ENCODE data around the gene ACTR6. TPM values are rescaled to one million over a fixed set of nuclear protein-coding genes. Genes with fewer than 3 reads are reported as not detected.
"Not testable (repeated sequence)": the region's sequence is repeated elsewhere in the genome, so short reads cannot be mapped to it uniquely, and the experiment has no call there.

The ACTR6 gene
- total and polyA plus RNA-seq, 8 donors: 18.4 to 42.8 (median 33.0) TPM

DNA sequence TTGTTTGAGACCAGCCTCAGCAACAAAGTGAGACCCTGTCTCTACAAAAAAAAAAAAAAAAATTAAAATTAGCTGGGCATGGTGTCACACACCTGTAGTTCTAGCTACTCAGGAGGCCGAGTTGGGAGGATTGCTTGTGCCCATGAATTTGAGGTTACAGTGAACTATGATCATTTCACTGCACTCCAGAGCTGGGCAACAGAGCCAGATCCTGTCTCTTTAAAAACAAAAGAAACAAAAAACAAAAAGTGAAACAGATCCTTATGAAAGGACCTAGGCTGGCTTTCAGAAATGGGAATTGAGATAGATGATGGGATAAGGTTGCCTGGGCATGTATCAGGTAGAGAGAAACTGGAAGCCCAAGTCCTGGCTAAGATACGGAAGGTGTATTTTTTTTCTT is 13.9 kb downstream of the ACTR6 start:
- H3K27ac ChIP-seq: no peak overlapping the region
- no peak for ATAC-seq

GRCh38 chr12:100215209-100215608 is 14.6 kb downstream of the ACTR6 start:
- H3K9me3 ChIP-seq: no peaks in the 10 kb centered on the region
- H3K4me3 ChIP-seq: no peak overlapping the region
- peaks cover 0 to 68% of the 10 kb centered on the region in 2 donors for H3K36me3 ChIP-seq
- TF ChIP-seq, protein P1, sequence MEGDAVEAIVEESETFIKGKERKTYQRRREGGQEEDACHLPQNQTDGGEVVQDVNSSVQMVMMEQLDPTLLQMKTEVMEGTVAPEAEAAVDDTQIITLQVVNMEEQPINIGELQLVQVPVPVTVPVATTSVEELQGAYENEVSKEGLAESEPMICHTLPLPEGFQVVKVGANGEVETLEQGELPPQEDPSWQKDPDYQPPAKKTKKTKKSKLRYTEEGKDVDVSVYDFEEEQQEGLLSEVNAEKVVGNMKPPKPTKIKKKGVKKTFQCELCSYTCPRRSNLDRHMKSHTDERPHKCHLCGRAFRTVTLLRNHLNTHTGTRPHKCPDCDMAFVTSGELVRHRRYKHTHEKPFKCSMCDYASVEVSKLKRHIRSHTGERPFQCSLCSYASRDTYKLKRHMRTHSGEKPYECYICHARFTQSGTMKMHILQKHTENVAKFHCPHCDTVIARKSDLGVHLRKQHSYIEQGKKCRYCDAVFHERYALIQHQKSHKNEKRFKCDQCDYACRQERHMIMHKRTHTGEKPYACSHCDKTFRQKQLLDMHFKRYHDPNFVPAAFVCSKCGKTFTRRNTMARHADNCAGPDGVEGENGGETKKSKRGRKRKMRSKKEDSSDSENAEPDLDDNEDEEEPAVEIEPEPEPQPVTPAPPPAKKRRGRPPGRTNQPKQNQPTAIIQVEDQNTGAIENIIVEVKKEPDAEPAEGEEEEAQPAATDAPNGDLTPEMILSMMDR (IDR thresholded peaks at IDR 0.05): no peak
- no peak overlapping the region for H3K27ac ChIP-seq
- H3K4me1 ChIP-seq: no peaks in the 10 kb centered on the region
- ATAC-seq: peak; percentile 47
- DNase-seq: no peak
- no peaks in the 10 kb centered on the region for H3K27me3 ChIP-seq
- intact Hi-C loops (cut with DNase I): no loop called here

More for the DNA sequence above, 13.9 kb downstream of the ACTR6 start:
- Histone ChIP-seq H3K4me1 (no peaks in the 10 kb centered on the region), H3K9me3 (no peaks in the 10 kb centered on the region), H3K27me3 (no peaks in the 10 kb centered on the region), H3K36me3 (peaks cover 0 to 68% of the 10 kb centered on the region in 2 donors), H3K4me3 (no peak overlapping the region)
- intact Hi-C loops (cut with DNase I): no loop called here
- no peak for DNase-seq
- TF ChIP-seq, protein P1 (IDR thresholded peaks at IDR 0.05): no peak

DNA sequence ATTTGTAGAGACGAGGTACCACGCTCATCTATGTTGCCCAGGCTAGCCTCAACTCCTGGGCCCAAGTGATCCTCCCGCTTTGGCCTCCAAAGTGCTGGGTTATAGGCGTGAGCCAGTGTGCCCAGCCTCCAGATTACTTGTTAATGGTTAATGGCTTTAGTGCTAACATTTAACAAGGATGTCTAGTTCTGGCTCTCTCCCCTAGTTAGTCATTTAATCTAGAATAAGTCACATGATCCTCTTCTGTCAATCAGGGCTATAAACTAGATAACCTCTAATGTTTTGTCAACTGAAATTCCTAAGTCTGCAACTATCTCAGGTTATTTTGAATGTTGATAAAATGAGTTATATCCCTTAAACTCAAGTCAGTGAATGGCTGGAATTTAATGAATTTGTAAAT is 15.7 kb downstream of the ACTR6 start:
- TF ChIP-seq, protein P1 (IDR thresholded peaks at IDR 0.05): no peak
- DNase-seq: no peak
- Histone ChIP-seq H3K27me3 (no peaks in the 10 kb centered on the region), H3K9me3 (no peaks in the 10 kb centered on the region), H3K4me3 (no peak overlapping the region), H3K4me1 (no peaks in the 10 kb centered on the region), H3K27ac (no peak overlapping the region), H3K36me3 (peaks cover 0 to 68% of the 10 kb centered on the region in 2 donors)
- ATAC-seq: no peak
- intact Hi-C loops (cut with DNase I): no loop called here

GRCh38 chr12:100219328-100220109 is 18.9 kb downstream of the ACTR6 start:
- DNase-seq (no peak), ATAC-seq (no peak)
- no peaks in the 10 kb centered on the region for H3K9me3 ChIP-seq
- intact Hi-C loops (cut with DNase I): no loop called here
- no peaks in the 10 kb centered on the region for H3K4me1 ChIP-seq
- H3K4me3 ChIP-seq: no peak overlapping the region
- no peak overlapping the region for H3K27ac ChIP-seq
- peaks cover 0 to 68% of the 10 kb centered on the region in 2 donors for H3K36me3 ChIP-seq
- no peaks in the 10 kb centered on the region for H3K27me3 ChIP-seq
- TF ChIP-seq, protein P1 (IDR thresholded peaks at IDR 0.05): no peak

DNA sequence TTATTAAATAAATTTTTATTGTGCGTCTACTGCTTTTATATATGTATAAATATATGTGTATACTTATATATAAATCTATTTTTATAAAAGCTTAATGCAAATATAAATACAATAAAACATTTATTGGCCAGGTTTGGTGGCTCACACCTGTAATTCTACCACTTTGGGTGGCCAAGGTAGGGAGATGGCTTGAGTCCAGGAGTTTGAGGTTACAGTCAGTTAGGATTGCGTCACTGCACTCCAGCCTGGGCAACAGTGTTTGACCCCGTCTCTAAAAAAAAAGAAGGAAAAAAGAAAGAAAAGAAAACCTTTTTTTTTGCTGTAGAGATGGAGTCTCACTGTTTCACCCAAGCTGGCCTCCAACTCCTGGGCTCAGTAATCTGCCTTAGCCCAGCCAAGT is 20.9 kb downstream of the ACTR6 start:
- DNase-seq (no peak), ATAC-seq (no peak)
- peaks cover 0 to 68% of the 10 kb centered on the region in 2 donors for H3K36me3 ChIP-seq
- no peaks in the 10 kb centered on the region for H3K27me3 ChIP-seq
- TF ChIP-seq, protein P1 (IDR thresholded peaks at IDR 0.05): no peak
- no peaks in the 10 kb centered on the region for H3K9me3 ChIP-seq
- H3K4me1 ChIP-seq: no peaks in the 10 kb centered on the region
- H3K4me3 ChIP-seq: no peak overlapping the region
- intact Hi-C loops (cut with DNase I): no loop called here
- H3K27ac ChIP-seq: no peak overlapping the region

DNA sequence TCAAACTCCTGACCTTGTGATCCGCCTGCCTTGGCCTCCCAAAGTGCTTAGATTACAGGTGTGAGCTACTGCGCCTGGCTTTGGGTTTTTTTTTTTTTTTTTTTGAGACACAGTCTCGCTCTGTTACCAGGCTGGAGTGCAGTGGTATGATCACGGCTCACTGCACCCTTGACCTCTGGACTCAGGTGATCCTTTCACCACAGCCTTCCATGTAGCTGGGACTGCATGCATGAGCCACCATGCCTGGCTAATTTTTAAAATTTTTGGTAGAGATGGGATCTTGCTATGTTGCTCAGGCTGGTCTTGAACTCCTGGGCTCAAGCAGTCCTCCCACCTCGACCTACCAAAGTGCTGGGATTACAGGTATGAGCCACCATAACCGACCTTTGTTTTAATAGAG is 21.6 kb downstream of the ACTR6 start:
- H3K27me3 ChIP-seq; intact Hi-C loops (cut with DNase I); H3K4me1 ChIP-seq; DNase-seq; H3K4me3 ChIP-seq; H3K27ac ChIP-seq; H3K9me3 ChIP-seq; ATAC-seq: not testable (repeated sequence)
- H3K36me3 ChIP-seq: peaks cover 0 to 68% of the 10 kb centered on the region in 2 donors

Measured in left lung (tissue), 10 donors.